Calu3 (cell line): ENCODE measurements around the gene PIGQ. TPM values are rescaled to one million over a fixed set of nuclear protein-coding genes. Genes with fewer than 3 reads are reported as not detected.

Source experiments
- Bru-seq: library from RNA; stranded (reverse); fragments of 400-500 nt; gene quantifications from one replicate; lab custom pipeline; 2021; lab: Mats Ljungman, UMichigan
- BruChase-seq, 2 experiments: library from RNA; stranded (reverse); fragments of 400-500 nt; gene quantifications; one replicate each; lab custom pipeline; 2021; lab: Mats Ljungman, UMichigan
- BruUV-seq: library from RNA; stranded (reverse); fragments of 400-500 nt; replicated peaks from 2 replicates; lab custom pipeline; 2021; lab: Mats Ljungman, UMichigan
- CTCF ChIA-PET: fragments of 300-600 bp; sonication (Branson Sonifier 250); formaldehyde crosslinking; loops from one replicate; lab custom pipeline; 2022; ENCODE audit warnings: antibody characterized with exemption; lab: Charles Lee
- DNase-seq: peaks from one replicate; pipeline ENCODE4 v3.0.0; 2022
- H3K27ac Mint-ChIP-seq: one replicate; pipeline ENCODE4 v1.8.0; 2022; ENCODE audit warnings: mixed read lengths; ENCODE audit not compliant: unreplicated experiment
- H3K27me3 Mint-ChIP-seq: one replicate; pipeline ENCODE4 v1.8.0; 2022; ENCODE audit warnings: mixed read lengths; ENCODE audit not compliant: unreplicated experiment
- H3K36me3 Mint-ChIP-seq: one replicate; pipeline ENCODE4 v1.8.0; 2022; ENCODE audit warnings: mild to moderate bottlenecking, moderate library complexity, mixed read lengths; ENCODE audit not compliant: insufficient read depth, unreplicated experiment
- H3K4me1 Mint-ChIP-seq: one replicate; pipeline ENCODE4 v1.8.0; 2022; ENCODE audit warnings: mild to moderate bottlenecking, low read depth, mixed read lengths; ENCODE audit not compliant: unreplicated experiment
- H3K4me3 Mint-ChIP-seq: one replicate; pipeline ENCODE4 v1.8.0; 2022; ENCODE audit warnings: mild to moderate bottlenecking, low read depth, moderate library complexity, mixed read lengths; ENCODE audit not compliant: unreplicated experiment
- H3K9me3 Mint-ChIP-seq: one replicate; pipeline ENCODE4 v1.8.0; 2022; ENCODE audit warnings: low read depth, mixed read lengths; ENCODE audit not compliant: unreplicated experiment
- CTCF ChIP-seq: fragments of 200-600 bp; IDR thresholded peaks from one replicate; pipeline ENCODE4 v1.8.0; 2022; ENCODE audit warnings: antibody characterized with exemption; ENCODE audit not compliant: unreplicated experiment
- intact Hi-C: fragments of 100-400 bp; cut with micrococcal nuclease; formaldehyde crosslinking; loops from one replicate; pipeline ENCODE4 v1.10.0; 2022; ENCODE audit not compliant: unreplicated experiment
- long read RNA-seq: library from polyadenylated mRNA; stranded (forward); transcript quantifications from one replicate; pipeline ENCODE4 v2.0.0, GENCODE V29; 2022
- total RNA-seq: library from RNA; stranded (reverse); gene quantifications from 2 replicates; pipeline ENCODE4 v1.2.3, GENCODE V29; 2022

Gene PIGQ
- total RNA-seq: 101 and 106 TPM in 2 replicates
- percentile 54 among the genes with signal in this experiment for Bru-seq, nascent RNA
- percentile 80 among the genes with signal in this experiment for BruChase-seq, experiment 1, labeled RNA remaining after a 6-hour chase
- percentile 76 among the genes with signal in this experiment for BruChase-seq, experiment 2, labeled RNA remaining after a 2-hour chase
- long read RNA-seq, transcript PIGQ-203 (11 exons, 3,006 nt): major isoform, 30 of 78 reads
- long read RNA-seq, transcript PIGQ-216 (1 exons, 1,046 nt): minor isoform, 8 of 78 reads
- long read RNA-seq, transcript PIGQ-201 (10 exons, 2,846 nt): minor isoform, 7 of 78 reads
- long read RNA-seq, partial matches to known transcripts: 10 of 78 reads
- long read RNA-seq, other reads (novel, unspliced or antisense): 21 of 78 reads

GRCh38 chr16:569445-570254, at the start of gene PIGQ:
TSS of gene PIGQ (plus strand) at chr16:569968. CDS start at chr16:574075, 4,107 bp downstream.
- Mint-ChIP-seq H3K4me1 (peaks cover 16% of the 10 kb centered on the region), H3K4me3 (peak within 1 kb of the TSS; percentile 58), H3K9me3 (no peaks in the 10 kb centered on the region), H3K27ac (peak within 1 kb of the TSS; percentile 72), H3K36me3 (peaks cover 31% of the 10 kb centered on the region), H3K27me3 (peaks cover 20% of the 10 kb centered on the region)
- peak; percentile 70 for DNase-seq
- CTCF ChIA-PET: interaction anchor here (0.6 kb wide), 1 partner anchor 218 kb away, joined by 8 read pairs; the partner anchor contains the start of gene RPUSD1
- intact Hi-C loops: no loop called here
- no TSS peak for BruUV-seq
- no peak for TF ChIP-seq CTCF

- CTCF ChIA-PET: no interaction called here
- DNase-seq: no peak
- no TSS peak for BruUV-seq
- TF ChIP-seq CTCF: no peak
- peaks cover 44% of the 10 kb centered on the region for H3K36me3 Mint-ChIP-seq
- H3K27ac Mint-ChIP-seq: no peak overlapping the region
- no peaks in the 10 kb centered on the region for H3K27me3 Mint-ChIP-seq
- intact Hi-C loops: loop anchor here (10.0 kb wide), 1 partner anchor 114 kb away; the partner anchor contains the start of genes METTL26 and WFIKKN1
- H3K4me3 Mint-ChIP-seq: no peak overlapping the region
- H3K9me3 Mint-ChIP-seq: no peaks in the 10 kb centered on the region
- H3K4me1 Mint-ChIP-seq: peaks cover 16% of the 10 kb centered on the region
Measured at GRCh38 chr16:520847-521246, 48.9 kb upstream of the PIGQ start.

GRCh38 chr16:521381-522210, 48.2 kb upstream of the PIGQ start:
- BruUV-seq: no TSS peak
- Mint-ChIP-seq H3K4me1 (peaks cover 19% of the 10 kb centered on the region), H3K36me3 (peaks cover 51% of the 10 kb centered on the region), H3K4me3 (no peak overlapping the region), H3K9me3 (no peaks in the 10 kb centered on the region), H3K27me3 (no peaks in the 10 kb centered on the region), H3K27ac (peak overlapping the region; percentile 70)
- peak; percentile 65 for DNase-seq
- TF ChIP-seq CTCF: peak; percentile 41
- CTCF ChIA-PET: no interaction called here
- intact Hi-C loops: loop anchor here (10.0 kb wide), 1 partner anchor 113 kb away; the partner anchor contains the start of genes METTL26 and WFIKKN1
